Nephron progenitor cell (in vitro differentiated cells): Measurements from ENCODE around the gene TAS2R13.

Source experiments
- DNase-seq: peaks from one replicate; pipeline ENCODE4 v3.0.0; 2021
- H3K27ac Mint-ChIP-seq: 2 replicates; pipeline ENCODE4 v1.8.0; 2021; ENCODE audit warnings: mild to moderate bottlenecking, moderate library complexity, mixed read lengths
- H3K27me3 Mint-ChIP-seq: 2 replicates; pipeline ENCODE4 v1.8.0; 2021; ENCODE audit warnings: mild to moderate bottlenecking, low read depth, mixed read lengths; ENCODE audit not compliant: poor library complexity
- H3K36me3 Mint-ChIP-seq: 2 replicates; pipeline ENCODE4 v1.8.0; 2021; ENCODE audit warnings: low read depth, mixed read lengths
- H3K4me1 Mint-ChIP-seq: 2 replicates; pipeline ENCODE4 v1.8.0; 2021; ENCODE audit warnings: mixed read lengths
- H3K4me3 Mint-ChIP-seq: 2 replicates; pipeline ENCODE4 v1.8.0; 2021; ENCODE audit warnings: mild to moderate bottlenecking, moderate library complexity, mixed read lengths
- H3K9me3 Mint-ChIP-seq: 2 replicates; pipeline ENCODE4 v1.8.0; 2021; ENCODE audit warnings: mild to moderate bottlenecking, moderate library complexity, mixed read lengths
- TF ChIP-seq, protein P1 (sequence below): fragments of 200-600 bp; sonication (generic); IDR thresholded peaks from 2 replicates; pipeline ENCODE4 v1.5.0; 2021; ENCODE audit warnings: antibody characterized with exemption

Gene TAS2R13

DNA sequence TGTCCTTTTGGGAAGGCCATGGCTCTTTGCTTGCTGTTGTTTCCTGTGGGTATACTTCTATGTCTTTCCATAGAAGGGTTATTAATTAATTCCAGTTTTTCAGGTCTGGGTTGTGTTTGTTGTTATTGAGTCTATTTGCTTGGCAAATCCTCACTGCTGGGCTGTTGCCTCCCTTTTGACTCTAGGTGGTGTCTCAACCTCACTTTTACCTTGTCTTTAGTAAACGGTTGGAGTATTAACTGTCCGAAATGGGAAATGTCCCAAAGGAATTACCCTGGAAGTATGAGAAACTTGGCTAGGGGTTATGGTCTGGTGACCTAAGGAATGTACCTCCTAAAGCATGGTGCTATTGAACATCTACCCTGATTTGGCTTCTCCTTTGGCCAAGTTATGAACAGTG is 42.0 kb downstream of the TAS2R13 start:
- DNase-seq = no peak
- Mint-ChIP-seq H3K27me3 (peaks cover 4% of the 10 kb centered on the region), H3K9me3 (peaks cover 11% of the 10 kb centered on the region), H3K4me3 (no peak overlapping the region), H3K36me3 (peaks cover 21% of the 10 kb centered on the region), H3K4me1 (no peaks in the 10 kb centered on the region), H3K27ac (no peak overlapping the region)
- TF ChIP-seq, protein P1, sequence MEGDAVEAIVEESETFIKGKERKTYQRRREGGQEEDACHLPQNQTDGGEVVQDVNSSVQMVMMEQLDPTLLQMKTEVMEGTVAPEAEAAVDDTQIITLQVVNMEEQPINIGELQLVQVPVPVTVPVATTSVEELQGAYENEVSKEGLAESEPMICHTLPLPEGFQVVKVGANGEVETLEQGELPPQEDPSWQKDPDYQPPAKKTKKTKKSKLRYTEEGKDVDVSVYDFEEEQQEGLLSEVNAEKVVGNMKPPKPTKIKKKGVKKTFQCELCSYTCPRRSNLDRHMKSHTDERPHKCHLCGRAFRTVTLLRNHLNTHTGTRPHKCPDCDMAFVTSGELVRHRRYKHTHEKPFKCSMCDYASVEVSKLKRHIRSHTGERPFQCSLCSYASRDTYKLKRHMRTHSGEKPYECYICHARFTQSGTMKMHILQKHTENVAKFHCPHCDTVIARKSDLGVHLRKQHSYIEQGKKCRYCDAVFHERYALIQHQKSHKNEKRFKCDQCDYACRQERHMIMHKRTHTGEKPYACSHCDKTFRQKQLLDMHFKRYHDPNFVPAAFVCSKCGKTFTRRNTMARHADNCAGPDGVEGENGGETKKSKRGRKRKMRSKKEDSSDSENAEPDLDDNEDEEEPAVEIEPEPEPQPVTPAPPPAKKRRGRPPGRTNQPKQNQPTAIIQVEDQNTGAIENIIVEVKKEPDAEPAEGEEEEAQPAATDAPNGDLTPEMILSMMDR = no peak

DNA sequence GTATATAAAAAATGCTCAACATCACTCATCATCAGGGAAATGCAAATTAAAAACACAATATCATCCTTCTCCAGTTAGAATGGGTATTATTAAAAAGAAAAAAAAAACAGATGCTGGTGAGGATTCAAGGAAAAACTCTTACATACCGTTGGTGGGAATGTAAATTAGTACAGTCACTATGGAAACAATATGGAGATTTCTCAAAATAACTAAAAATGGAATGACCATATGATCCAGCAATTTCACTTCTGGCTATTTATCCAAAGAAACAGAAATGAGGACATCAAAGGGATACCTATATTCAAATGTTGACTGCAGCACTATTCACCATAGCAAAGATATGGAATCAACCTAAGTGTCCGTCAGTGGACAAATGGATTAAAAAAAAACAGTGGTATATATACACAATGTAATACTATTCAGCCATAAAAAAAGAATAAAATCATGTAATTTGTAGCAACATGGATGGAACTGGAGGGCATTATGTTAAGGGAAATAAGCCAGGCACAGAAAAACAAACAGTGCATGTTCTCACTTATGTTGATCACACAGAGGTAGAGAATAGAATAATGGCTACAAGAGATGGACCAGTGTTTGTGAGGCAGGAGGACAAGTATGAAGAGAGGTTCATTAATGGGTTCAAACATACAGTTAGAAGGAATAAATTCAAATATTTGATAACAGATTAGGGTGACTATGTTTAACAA is 45.7 kb downstream of the TAS2R13 start:
- Mint-ChIP-seq H3K27ac (no peak overlapping the region), H3K9me3 (peaks cover 38% of the 10 kb centered on the region), H3K4me3 (no peak overlapping the region), H3K4me1 (no peaks in the 10 kb centered on the region), H3K27me3 (peaks cover 4% of the 10 kb centered on the region), H3K36me3 (peaks cover 54% of the 10 kb centered on the region)
- TF ChIP-seq, protein P1 = no peak
- no peak for DNase-seq

DNA sequence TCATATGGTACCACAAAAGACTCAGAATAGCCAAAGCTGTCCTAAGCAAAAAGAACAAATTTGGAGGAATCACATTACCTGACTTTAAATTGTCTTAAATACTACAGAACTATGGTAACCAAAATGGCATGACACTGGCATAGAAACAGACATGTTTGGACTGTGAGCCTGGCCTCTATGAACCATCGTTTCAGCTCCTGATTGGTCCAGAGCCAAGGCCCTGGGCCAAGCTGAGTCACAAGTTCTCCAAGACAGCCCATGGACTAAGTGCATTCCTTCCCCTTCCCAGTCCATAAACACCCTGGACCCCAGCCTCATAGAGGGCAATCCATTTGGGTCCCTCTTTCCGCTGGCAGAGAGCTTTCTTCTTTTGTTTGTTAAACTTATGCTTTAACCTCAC is 48.0 kb downstream of the TAS2R13 start:
- H3K4me1 Mint-ChIP-seq = no peaks in the 10 kb centered on the region
- peaks cover 75% of the 10 kb centered on the region for H3K36me3 Mint-ChIP-seq
- DNase-seq = no peak
- peaks cover 61% of the 10 kb centered on the region for H3K9me3 Mint-ChIP-seq
- H3K27me3 Mint-ChIP-seq = no peaks in the 10 kb centered on the region
- H3K27ac Mint-ChIP-seq = no peak overlapping the region
- no peak overlapping the region for H3K4me3 Mint-ChIP-seq
- TF ChIP-seq, protein P1 = no peak
